Aorta (tissue), 5 donors: Measurements from ENCODE around the gene BCAT1. TPM values are rescaled to one million over a fixed set of nuclear protein-coding genes. Genes with fewer than 3 reads are reported as not detected.

Source experiments
- ATAC-seq: fragments of 200-7000 bp; cut with Tn5 transposase; one replicate; pipeline ENCODE4 v1.9.1; 2022; ENCODE audit warnings: moderate library complexity; ENCODE audit not compliant: low FRiP score
- DNase-seq, 2 donors: peaks; one replicate each; pipeline ENCODE4 v3.0.0-alpha.2; 2020
- H3K27ac ChIP-seq, 2 donors: one replicate each; pipeline ENCODE4 v1.5.1; 2013; ENCODE audit warnings: low read length in 2 of 2, mild to moderate bottlenecking in 2 of 2, moderate library complexity in 2 of 2, control low read depth in 1 of 2, inconsistent platforms in 1 of 2, low read depth in 1 of 2
- H3K27me3 ChIP-seq, 2 donors: one replicate each; pipeline ENCODE4 v1.6.1; 2013; ENCODE audit warnings: control low read depth in 1 of 2, low read length in 1 of 2, mild to moderate bottlenecking in 1 of 2, moderate library complexity in 1 of 2; ENCODE audit not compliant: insufficient read depth in 2 of 2, control insufficient read depth in 1 of 2
- H3K36me3 ChIP-seq, 2 donors: one replicate each; pipeline ENCODE4 v1.6.1; 2013; ENCODE audit warnings: control low read depth in 1 of 2, low read length in 1 of 2, mild to moderate bottlenecking in 1 of 2; ENCODE audit not compliant: insufficient read depth in 2 of 2, control insufficient read depth in 1 of 2
- H3K4me1 ChIP-seq, 2 donors: one replicate each; pipeline ENCODE4 v1.6.1; 2013; ENCODE audit warnings: low read length in 2 of 2, control low read depth in 1 of 2, mild to moderate bottlenecking in 1 of 2, moderate library complexity in 1 of 2; ENCODE audit not compliant: insufficient read depth in 2 of 2, control insufficient read depth in 1 of 2
- H3K4me3 ChIP-seq, 2 donors: one replicate each; pipeline ENCODE4 v1.5.1; 2013; ENCODE audit warnings: low read length in 2 of 2, control low read depth in 1 of 2, mild to moderate bottlenecking in 1 of 2
- H3K9me3 ChIP-seq: one replicate; pipeline ENCODE4 v1.6.1; 2013; ENCODE audit warnings: mild to moderate bottlenecking, low read length; ENCODE audit not compliant: control insufficient read depth
- WGBS, 2 donors: extraction: QIAGEN DNeasy Blood & Tissue Kit; methylation state at CpG; one replicate each; pipeline ENCODE4 v1.1.7; 2013; 5-methylcytosine and 5-hydroxymethylcytosine counted together
- intact Hi-C, 2 donors: fragments of 100-400 bp; cut with DNase I; formaldehyde crosslinking; loops; one replicate each; pipeline versions ENCODE4 v1.14.2 to v1.15.0; 2022
- polyA plus RNA-seq, 2 donors: library from polyadenylated mRNA; stranded (reverse); fragments of 200-250 nt; gene quantifications; one replicate each; pipeline ENCODE4 v1.2.3, GENCODE V29; 2013
- total RNA-seq, 2 donors: library from RNA; stranded (reverse); fragmentation: NEBNext Ultra II Directional; extraction: Animal tissue kit (Norgen Biotek cat#: 25700); gene quantifications; one replicate each; pipeline ENCODE4 v1.2.1, GENCODE V29; 2021
- donor health status: healthy with polysubstance abuse.
- donor health status: Bipolar disorder and iron deficiency.
- donor health status: DM: no; HTN: no; CAD: no.
- donor health status: DM: no; HTN: no; CAD: no.
- donor health status: DM: yes; HTN: yes; CAD: no.

BCAT1 gene
- total and polyA plus RNA-seq, 4 donors = 3.8 to 47.3 (median 21.8) TPM

DNA sequence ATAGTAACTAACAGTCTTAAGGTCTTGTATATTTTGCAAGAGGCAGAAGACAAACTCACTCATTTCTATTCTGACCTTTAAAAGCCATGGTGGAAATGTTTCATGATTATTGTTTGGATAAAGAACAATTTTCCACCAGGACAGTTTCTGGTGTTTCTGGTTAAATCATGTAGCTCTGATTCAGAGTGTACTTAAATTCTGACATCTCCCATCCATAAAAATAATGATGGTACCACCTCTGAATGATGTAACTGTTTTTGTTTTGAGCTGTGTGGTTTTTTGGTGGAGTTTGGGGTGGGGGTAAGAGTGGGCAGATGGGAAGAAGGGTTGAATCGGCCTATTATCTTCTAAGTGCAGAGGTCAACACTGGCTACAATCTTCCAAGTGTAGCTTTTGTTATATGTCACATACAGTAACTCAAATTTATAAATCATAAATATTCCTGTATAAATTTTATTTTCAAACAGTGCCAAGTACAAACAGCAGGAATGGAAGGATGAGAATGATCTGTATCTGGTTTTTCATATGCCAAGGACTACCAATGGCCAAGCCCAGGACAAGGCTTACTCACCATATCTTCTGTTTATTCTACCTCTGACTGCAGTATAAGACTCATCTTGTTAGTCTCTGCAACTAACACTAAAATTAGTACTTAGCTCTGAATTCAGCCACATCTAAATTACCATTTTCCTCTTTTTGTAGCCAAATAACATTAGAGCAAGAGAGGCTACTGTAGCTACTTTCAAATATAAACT is 108.7 kb downstream of the BCAT1 start:
- Histone ChIP-seq H3K9me3 (no peaks in the 10 kb centered on the region), H3K4me1 (peaks cover 0 to 2% of the 10 kb centered on the region in 2 donors), H3K36me3 (no peaks in the 10 kb centered on the region), H3K27me3 (no peaks in the 10 kb centered on the region), H3K27ac (no peak overlapping the region), H3K4me3 (no peak overlapping the region)
- DNase-seq = no peak
- WGBS, 2 donors = 78 to 84% methylated on average over 1 of the region's 1 CpG
- ATAC-seq = no peak
- intact Hi-C loops = no loop called here

DNA sequence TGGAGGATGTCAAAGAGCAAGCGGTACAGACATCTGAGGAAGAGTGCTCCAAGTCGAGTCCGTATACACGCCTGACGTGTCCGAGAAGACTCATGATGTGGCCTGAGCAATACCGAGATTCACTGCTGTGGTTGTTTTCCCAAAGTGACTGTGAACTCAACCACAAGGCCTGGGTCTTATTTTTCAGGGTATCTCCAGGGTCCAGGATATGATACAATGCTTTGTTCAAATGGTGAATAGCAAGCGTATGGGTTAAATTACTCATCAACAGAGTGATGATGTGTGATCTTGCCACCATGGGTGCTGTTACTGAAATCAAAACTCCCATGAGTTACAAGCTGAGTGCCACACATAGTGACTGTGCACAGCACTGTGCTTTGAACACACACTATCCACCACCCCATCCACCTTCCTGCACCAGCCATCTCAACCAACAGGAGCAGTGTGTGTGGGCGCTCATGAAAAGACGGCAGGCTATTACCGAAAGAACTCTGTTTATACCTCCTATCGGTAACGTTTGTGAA is 109.6 kb downstream of the BCAT1 start:
- intact Hi-C loops = no loop called here
- H3K36me3 ChIP-seq = no peaks in the 10 kb centered on the region
- H3K9me3 ChIP-seq = no peaks in the 10 kb centered on the region
- H3K4me3 ChIP-seq = no peak overlapping the region
- DNase-seq = no peak
- H3K4me1 ChIP-seq = peaks cover 0 to 2% of the 10 kb centered on the region in 2 donors
- no peaks in the 10 kb centered on the region for H3K27me3 ChIP-seq
- 95 to 98% methylated on average over 13 of the region's 13 CpGs for WGBS, 2 donors
- H3K27ac ChIP-seq = no peak overlapping the region
- ATAC-seq = no peak

DNA sequence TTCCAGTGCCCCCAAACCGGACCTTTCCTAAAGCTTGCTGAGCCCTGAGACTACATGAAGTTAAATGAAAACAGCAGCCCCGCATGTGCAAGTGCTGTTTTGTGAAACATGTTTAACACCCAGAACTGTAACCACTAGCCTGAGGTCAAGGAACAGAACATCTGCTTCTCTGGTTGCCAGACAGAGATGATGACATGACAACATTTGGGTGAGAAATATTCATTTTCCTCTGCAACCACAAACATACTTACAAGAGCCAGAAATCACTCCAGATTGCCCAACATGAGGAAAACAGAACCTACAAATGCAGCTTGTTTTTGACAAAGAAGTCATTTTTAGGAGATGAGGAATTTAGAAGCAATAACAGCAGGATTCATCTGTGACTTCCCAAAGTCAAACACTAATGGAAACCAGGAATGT is 110.4 kb downstream of the BCAT1 start:
- 81 to 96% methylated on average over 2 of the region's 2 CpGs for WGBS, 2 donors
- no peak overlapping the region for H3K4me3 ChIP-seq
- intact Hi-C loops = no loop called here
- H3K36me3 ChIP-seq = no peaks in the 10 kb centered on the region
- H3K4me1 ChIP-seq = peaks cover 0 to 2% of the 10 kb centered on the region in 2 donors
- ATAC-seq = peak; percentile 77
- DNase-seq = peak in 1 of 2 donors; percentile 50
- H3K27ac ChIP-seq = no peak overlapping the region
- no peaks in the 10 kb centered on the region for H3K27me3 ChIP-seq
- H3K9me3 ChIP-seq = no peaks in the 10 kb centered on the region

DNA sequence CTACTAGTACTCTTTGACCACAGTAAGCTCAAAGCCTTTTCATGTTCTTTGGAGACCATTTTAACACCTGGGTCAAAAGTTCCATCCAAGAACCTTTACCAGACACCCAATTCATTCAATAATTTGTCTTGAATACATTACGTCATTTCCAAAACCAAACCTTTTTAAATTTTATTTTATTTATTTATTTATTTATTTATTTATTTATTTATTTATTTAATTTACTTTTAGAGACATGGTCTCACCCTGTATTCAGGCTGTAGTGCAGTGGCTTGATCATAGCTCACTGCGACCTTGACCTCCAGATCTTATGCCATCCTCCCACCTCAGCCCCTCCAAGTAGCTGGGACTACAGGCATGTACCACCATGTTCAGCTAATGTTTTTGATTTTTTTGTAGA is 113.5 kb downstream of the BCAT1 start:
- DNase-seq (no peak), ATAC-seq (no peak)
- intact Hi-C loops = no loop called here
- H3K27me3 ChIP-seq = no peaks in the 10 kb centered on the region
- H3K4me1 ChIP-seq = no peaks in the 10 kb centered on the region
- peak overlapping the region in 1 of 2 donors; percentile 44 for H3K27ac ChIP-seq
- H3K4me3 ChIP-seq = no peak overlapping the region
- H3K9me3 ChIP-seq = no peaks in the 10 kb centered on the region
- no peaks in the 10 kb centered on the region for H3K36me3 ChIP-seq
- WGBS, 2 donors = 71 to 72% methylated on average over 2 of the region's 2 CpGs

DNA sequence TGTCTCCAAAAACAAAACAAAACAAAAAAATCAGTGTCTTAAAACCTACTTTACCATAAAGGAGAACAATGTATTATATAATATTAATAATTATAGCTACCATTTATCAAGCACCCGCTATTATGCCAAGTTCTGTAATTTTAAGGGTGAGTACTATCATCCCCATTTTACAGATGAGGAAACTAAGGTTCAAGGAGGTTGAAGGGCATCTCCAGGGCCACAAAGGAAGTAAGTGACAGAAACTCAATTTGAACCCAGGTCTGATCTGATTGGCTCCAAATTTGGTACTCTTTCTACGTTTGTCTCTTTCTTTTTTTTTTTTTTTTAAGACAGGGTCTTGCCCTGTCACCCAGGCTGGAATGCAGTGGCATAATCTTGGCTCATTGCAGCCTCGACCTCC is 115.4 kb downstream of the BCAT1 start:
- Histone ChIP-seq H3K27me3 (no peaks in the 10 kb centered on the region), H3K4me1 (no peaks in the 10 kb centered on the region), H3K4me3 (no peak overlapping the region), H3K9me3 (no peaks in the 10 kb centered on the region), H3K27ac (no peak overlapping the region), H3K36me3 (no peaks in the 10 kb centered on the region)
- DNase-seq (no peak), ATAC-seq (no peak)
- 95 to 96% methylated on average over 3 of the region's 3 CpGs for WGBS, 2 donors
- intact Hi-C loops = no loop called here

DNA sequence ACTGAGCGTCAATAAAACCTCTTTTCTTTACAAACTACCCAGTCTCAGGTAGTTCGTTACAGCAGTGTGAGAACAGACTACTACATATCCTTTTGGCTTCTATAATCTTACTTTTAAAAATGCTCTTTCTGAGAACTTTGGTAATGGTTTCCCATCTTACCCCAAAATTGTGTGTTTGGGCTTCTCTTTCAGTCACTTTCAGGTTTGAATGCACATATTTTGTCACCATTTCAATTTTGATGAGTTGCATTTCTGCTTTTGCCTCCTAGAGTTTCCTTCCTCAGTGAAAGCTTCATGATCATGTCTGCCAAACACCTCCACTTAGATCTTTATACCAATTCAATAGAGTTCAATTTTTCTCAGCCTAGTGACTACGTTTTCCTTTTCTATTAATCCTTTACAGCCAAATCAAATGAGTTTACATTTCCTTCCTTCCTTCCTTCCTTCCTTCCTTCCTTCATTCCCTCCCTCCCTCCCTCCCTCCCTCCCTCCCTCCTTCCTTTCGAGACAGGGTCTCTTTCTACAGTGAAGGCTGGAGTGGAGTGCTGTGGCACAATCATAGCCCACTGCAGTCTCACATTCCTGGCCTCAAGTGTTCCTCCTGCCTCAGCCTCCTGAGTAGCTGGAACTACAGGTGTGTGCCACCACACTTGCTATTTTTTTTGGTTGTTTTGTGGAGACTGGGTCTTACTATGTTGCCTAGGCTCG is 124.9 kb downstream of the BCAT1 start:
- H3K4me1 ChIP-seq = peaks cover 0 to 3% of the 10 kb centered on the region in 2 donors
- intact Hi-C loops = no loop called here
- no peak for DNase-seq
- H3K36me3 ChIP-seq = no peaks in the 10 kb centered on the region
- no peak for ATAC-seq
- no peak overlapping the region for H3K4me3 ChIP-seq
- H3K27me3 ChIP-seq = no peaks in the 10 kb centered on the region
- H3K9me3 ChIP-seq = no peaks in the 10 kb centered on the region
- no peak overlapping the region for H3K27ac ChIP-seq
- 76 to 77% methylated on average over 5 of the region's 5 CpGs for WGBS, 2 donors

DNA sequence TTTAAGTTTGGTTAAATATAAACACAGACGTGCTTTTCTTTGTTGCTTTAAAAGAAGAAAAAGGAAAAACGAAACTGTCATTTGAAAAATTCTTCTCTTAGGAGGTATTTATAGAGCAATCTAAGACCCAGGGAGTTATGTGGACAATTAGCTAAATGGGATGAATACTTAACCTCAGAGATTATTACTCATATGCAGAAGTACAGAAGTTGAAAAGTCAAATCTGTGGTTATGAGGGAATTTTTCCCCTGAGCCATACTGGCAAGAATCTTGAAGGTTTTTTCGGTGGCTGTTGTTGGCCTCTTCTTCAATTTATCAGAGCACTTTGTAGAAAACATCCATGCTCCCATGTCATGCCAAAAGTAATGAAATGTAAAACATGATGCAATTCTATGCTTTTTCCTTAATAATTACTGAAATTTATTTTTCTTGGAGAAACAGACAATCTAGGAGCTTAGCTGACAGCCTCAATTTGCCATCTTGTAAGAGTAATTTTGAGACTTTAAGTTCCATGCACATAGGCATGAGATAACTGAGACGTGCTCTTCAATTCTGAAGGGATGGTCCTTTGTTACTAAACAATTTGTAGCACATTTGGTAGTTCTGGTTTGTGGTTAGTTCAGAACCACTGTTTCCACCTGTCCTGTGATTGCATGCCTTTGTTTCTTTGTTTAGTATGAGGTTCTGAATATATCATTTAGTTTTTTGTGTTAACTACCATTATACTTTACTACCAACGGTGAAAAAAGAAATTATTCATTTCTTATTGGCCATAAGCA is 126.6 kb downstream of the BCAT1 start:
- H3K4me3 ChIP-seq = no peak overlapping the region
- H3K36me3 ChIP-seq = no peaks in the 10 kb centered on the region
- H3K27ac ChIP-seq = no peak overlapping the region
- 54 to 59% methylated on average over 5 of the region's 5 CpGs for WGBS, 2 donors
- intact Hi-C loops = no loop called here
- no peaks in the 10 kb centered on the region for H3K27me3 ChIP-seq
- ATAC-seq (peak; percentile 63), DNase-seq (no peak)
- peaks cover 0 to 3% of the 10 kb centered on the region in 2 donors for H3K4me1 ChIP-seq
- H3K9me3 ChIP-seq = no peaks in the 10 kb centered on the region

DNA sequence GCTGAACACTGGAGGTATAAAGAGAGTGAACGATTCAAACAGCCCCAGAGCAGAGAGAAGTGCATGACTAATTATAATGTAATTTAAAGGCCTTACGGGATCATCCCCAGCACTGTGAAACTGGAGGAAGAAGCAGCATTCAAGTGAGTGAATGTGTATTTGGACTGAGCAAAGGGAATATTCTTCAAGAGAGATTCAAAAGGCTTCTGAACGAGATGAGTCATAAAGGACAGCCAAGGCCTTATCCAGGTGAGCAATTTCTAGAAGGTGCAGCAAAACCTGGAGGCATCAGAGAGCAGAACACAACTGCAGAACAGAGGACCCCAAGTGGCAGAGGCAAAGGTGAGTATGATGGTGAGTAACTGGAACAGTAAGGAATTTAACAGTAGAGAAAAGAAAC is 127.2 kb downstream of the BCAT1 start:
- no peaks in the 10 kb centered on the region for H3K27me3 ChIP-seq
- 81 to 90% methylated on average over 3 of the region's 3 CpGs for WGBS, 2 donors
- DNase-seq (no peak), ATAC-seq (peak; percentile 9)
- intact Hi-C loops = no loop called here
- no peak overlapping the region for H3K27ac ChIP-seq
- H3K4me1 ChIP-seq = peaks cover 0 to 3% of the 10 kb centered on the region in 2 donors
- no peaks in the 10 kb centered on the region for H3K9me3 ChIP-seq
- H3K4me3 ChIP-seq = no peak overlapping the region
- H3K36me3 ChIP-seq = no peaks in the 10 kb centered on the region
